ENCODE measurements around the gene C19orf67. TPM values are rescaled to one million over a fixed set of nuclear protein-coding genes. Genes with fewer than 3 reads are reported as not detected.
"Not testable (repeated sequence)": the region's sequence is repeated elsewhere in the genome, so short reads cannot be mapped to it uniquely, and the experiment has no call there.

Gene C19orf67
- total RNA-seq, 1 experiment from 2014 or later: not detected

DNA sequence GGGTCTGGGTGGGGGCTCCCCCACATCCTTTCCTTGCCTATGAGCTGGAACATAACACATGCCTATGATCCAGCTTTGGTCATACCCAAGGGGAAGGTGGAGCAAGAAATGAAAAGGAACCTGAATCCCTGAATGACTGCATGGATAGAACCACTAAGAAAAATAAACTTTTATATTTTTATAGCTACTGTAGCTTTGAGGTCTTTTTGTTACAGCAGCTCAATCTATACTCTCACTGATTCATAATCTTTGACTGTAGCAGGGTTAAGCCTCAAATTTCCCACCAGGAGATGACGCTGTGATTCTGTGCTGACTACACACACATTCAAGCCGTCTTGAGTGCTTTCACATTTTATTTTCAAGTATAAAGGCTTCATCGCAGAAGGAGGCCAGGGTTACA, 32.6 kb downstream of the C19orf67 start:
- Histone ChIP-seq H3K9me3 (replicated peaks) (no peaks in the 10 kb centered on the region), H3K36me3 (no peaks in the 10 kb centered on the region), H3K27ac (no peak overlapping the region), H3K27me3 (replicated peaks) (peaks cover 3% of the 10 kb centered on the region), H3K4me3 (no peak overlapping the region), H3K4me1 (replicated peaks) (peaks cover 3% of the 10 kb centered on the region; the same call in 1 of the 2 replicates)
- no peak for DNase-seq (ENCODE audit: low read depth in 1 of 2, low spot score in 2 of 2)

DNA sequence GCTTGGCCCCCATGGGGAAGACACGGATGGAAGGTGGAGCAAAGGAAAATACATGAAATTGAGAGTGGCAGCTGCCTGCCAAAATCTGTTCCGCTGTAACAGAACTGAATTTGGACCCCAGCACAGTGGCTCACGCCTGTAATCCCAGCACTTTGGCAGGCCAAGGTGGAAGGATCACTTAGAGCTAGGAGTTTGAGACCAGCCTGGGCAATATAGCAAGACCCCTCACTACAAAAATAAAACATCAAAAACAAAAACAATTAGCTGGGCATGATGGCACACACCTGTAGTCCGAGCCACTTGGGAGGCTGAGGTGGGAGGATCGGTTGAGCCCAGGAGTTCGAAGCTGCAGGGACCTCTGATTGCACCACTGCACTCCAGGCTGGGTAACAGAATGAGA, 33.1 kb downstream of the C19orf67 start:
- Histone ChIP-seq H3K4me3 (no peak overlapping the region), H3K9me3 (replicated peaks) (no peaks in the 10 kb centered on the region), H3K27ac (no peak overlapping the region), H3K4me1 (replicated peaks) (no peaks in the 10 kb centered on the region), H3K36me3 (no peaks in the 10 kb centered on the region), H3K27me3 (replicated peaks) (no peaks in the 10 kb centered on the region)
- DNase-seq (ENCODE audit: low read depth in 1 of 2, low spot score in 2 of 2): no peak

DNA sequence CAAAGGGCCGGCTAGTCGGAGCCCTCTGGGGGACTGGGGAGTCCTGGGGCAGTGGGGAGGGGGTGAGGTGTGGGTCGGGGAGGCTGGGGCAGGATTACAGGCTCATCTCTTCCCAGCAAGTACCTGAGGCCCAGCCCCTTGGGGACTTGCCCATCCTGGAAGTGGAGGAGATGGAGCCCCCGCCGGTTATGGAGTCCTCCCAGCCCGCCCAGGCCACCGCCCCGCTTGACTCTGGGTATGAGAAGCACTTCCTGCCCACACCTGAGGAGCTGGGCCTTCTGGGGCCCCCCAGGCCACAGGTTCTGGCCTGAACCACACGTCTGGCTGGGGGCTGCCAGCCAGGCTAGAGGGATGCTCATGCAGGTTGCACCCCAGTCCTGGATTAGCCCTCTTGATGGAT, 33.6 kb downstream of the C19orf67 start:
- no peaks in the 10 kb centered on the region for H3K9me3 ChIP-seq (replicated peaks)

DNA sequence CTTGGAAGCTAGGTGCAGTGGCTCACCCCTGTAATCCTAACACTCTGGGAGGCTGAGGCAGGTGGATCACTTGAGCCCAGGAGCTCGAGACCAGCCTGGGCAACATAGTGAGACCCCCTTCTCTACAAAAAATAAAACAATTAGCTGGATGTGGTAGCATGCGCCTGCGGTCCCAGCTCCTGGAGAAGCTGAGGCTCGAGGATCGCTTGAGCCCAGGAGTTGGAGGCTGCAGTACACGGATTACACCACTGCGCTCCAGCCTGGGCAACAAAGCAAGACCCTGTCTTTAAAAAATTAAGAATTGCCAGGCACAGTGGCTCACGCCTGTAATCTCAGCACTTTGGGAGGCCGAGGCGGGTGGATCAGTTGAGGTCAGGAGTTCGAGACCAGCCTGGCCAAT, 34.6 kb downstream of the C19orf67 start:
- not testable (repeated sequence) for H3K4me1 ChIP-seq (replicated peaks); H3K36me3 ChIP-seq; H3K27ac ChIP-seq; H3K9me3 ChIP-seq (replicated peaks); DNase-seq (ENCODE audit: low read depth in 1 of 2, low spot score in 2 of 2); H3K4me3 ChIP-seq; H3K27me3 ChIP-seq (replicated peaks)

More for the DNA sequence above, 33.6 kb downstream of the C19orf67 start:
- Histone ChIP-seq H3K27me3 (replicated peaks) (no peaks in the 10 kb centered on the region), H3K36me3 (no peaks in the 10 kb centered on the region), H3K27ac (no peak overlapping the region), H3K4me3 (no peak overlapping the region), H3K4me1 (replicated peaks) (no peaks in the 10 kb centered on the region)
- no peak for DNase-seq (ENCODE audit: low read depth in 1 of 2, low spot score in 2 of 2)

DNA sequence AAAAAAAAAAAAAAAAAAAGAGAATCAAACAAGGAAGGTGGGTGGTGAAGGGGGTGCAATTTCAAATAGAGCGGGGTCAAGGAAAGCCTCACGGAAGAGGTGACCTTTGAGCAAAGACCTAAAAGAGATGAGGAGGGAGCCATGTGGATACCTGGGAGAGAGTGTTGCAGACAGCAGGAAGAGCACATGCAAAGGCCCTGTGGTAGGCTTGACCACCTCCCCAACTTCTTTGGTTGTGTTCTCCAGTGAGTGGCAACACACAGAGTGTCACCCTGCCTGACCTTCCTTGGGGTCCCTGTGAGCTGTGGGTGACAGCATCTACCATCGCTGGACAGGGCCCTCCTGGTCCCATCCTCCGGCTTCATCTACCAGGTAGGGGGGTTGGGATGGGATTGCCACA, 35.1 kb downstream of the C19orf67 start:
- no peaks in the 10 kb centered on the region for H3K4me1 ChIP-seq (replicated peaks)
- H3K36me3 ChIP-seq: no peaks in the 10 kb centered on the region
- no peak overlapping the region for H3K4me3 ChIP-seq
- no peak for DNase-seq (ENCODE audit: low read depth in 1 of 2, low spot score in 2 of 2)
- no peak overlapping the region for H3K27ac ChIP-seq
- H3K9me3 ChIP-seq (replicated peaks): no peaks in the 10 kb centered on the region
- no peaks in the 10 kb centered on the region for H3K27me3 ChIP-seq (replicated peaks)

DNA sequence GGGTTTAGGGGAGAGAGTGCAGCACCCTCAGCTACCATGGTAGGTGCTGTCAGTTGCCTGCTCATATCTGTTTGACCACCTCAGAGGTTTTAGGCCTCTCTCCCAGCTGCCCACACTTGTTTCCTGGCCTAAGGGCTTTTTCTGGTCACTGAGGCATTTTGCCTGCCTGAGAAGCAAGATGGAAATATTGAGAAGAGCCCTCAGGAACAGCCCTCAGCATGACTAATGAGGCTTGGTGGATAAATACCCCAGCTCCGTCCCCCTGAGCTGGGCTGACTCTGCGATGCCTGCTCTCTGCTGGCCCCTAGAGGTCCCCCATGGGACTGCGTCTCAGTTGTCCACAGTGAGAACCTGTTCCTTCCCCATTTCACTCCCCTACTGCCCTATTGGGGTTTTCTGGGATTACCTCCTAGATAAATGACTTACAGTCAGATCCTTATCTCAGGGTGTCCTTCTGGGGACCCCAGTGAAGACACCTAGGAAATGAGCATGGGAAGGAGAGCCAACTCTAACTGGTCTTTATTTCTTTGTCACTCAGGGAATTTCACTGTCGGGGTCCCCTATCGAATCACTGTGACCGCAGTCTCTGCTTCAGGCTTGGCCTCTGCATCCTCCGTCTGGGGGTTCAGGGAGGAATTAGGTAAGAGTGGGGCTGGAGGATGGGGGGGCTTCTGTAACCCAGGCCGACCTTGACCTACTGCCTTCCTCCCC, 37.0 kb downstream of the C19orf67 start:
- Histone ChIP-seq H3K9me3 (replicated peaks) (no peaks in the 10 kb centered on the region), H3K4me3 (no peak overlapping the region), H3K27me3 (replicated peaks) (no peaks in the 10 kb centered on the region), H3K27ac (no peak overlapping the region), H3K4me1 (replicated peaks) (no peaks in the 10 kb centered on the region), H3K36me3 (no peaks in the 10 kb centered on the region)
- peak in 1 of 2 experiments; percentile 50 for DNase-seq (ENCODE audit: low read depth in 1 of 2, low spot score in 2 of 2)

DNA sequence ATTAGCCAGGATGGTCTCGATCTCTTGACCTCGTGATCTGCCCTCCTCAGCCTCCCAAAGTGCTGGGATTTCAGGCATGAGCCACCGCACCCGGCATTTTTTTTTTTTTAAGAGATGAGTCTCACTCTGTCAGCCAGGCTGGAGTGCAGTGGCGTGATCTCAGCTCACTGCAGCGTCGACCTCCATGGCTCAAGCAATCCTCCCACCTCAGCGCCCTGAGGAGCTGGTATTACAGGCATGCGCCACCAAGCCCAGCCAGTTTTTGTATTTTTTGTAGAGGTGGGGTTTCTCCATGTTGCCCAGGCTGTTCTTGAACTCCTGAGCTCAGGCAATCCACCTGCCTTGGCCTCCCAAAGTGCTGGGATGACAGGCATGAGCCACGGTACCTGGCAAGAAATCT, 37.7 kb downstream of the C19orf67 start:
- not testable (repeated sequence) for H3K4me3 ChIP-seq; H3K27ac ChIP-seq; H3K4me1 ChIP-seq (replicated peaks); DNase-seq (ENCODE audit: low read depth in 1 of 2, low spot score in 2 of 2); H3K9me3 ChIP-seq (replicated peaks); H3K36me3 ChIP-seq; H3K27me3 ChIP-seq (replicated peaks)

DNA sequence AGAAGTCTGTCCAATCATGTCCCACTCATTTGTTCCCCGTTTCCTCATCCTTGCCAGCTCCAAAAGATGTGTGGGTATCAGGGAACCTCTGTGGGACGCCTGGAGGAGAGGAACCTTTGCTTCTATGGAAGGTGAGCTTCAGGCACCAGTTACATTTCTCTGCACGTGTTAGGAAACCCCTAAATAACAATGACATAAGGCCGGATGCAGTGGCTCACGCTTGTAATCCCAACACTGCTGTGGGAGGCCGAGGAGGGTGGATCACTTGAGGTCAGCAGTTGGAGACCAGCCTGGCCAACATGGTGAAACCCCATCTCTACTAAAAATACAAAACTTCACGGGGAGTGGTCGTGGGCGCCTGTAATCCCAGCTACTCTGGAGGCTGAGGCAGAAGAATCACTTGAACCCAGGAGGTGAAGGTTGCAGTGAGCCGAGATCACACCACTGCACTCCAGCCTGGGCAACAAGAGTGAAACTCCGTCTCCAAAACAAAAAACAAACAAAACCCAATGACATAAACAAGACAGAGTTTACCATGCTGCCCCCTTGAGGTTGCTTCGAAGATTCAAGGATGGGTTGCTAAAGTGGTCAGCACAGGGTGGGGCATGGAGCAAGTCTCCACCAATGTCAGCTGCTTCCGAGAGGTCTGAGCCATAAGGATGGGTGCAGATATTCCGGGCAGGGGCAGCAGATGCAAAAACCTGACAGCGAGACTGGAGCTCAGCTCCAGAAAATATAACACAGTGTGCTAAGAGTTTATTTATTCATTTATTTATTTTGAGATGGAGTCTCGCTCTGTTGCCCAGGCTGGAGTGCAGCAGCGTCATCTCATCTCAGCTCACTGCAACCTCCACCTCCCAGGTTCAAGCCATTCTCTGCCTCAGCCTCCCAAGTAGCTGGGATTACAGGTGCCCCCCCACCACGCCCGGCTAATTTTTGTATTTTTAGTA, 42.6 kb downstream of the C19orf67 start:
- not testable (repeated sequence) for H3K4me1 ChIP-seq (replicated peaks); H3K27me3 ChIP-seq (replicated peaks); H3K4me3 ChIP-seq; H3K9me3 ChIP-seq (replicated peaks); H3K36me3 ChIP-seq
- H3K27ac ChIP-seq: peak overlapping the region; percentile 44; the same call in 1 of the 2 replicates
- DNase-seq (ENCODE audit: low read depth in 1 of 2, low spot score in 2 of 2): peak; percentile 60 to 61

DNA sequence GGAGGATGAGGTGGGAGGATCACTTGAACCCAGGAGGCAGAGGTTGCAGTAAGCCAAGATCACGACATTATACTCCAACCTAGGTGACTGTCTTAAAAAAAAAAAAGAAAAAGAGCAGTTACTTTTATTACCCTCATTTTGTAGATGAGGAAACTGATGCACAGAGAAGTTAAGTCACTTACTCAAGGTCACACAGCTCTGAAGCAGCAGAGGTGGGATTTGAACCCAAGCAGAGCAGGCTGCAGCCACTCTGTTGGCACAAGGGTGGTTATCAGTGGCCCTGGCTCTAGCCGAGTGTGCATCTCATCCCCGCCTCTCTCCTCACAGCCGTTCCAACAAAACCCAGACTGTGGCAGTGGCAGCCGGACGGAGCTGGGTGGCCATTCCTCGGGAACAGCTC, 46.4 kb downstream of the C19orf67 start:
- Histone ChIP-seq H3K4me1 (replicated peaks) (peaks cover 5% of the 10 kb centered on the region), H3K9me3 (replicated peaks) (no peaks in the 10 kb centered on the region), H3K27ac (no peak overlapping the region), H3K4me3 (no peak overlapping the region), H3K36me3 (no peaks in the 10 kb centered on the region), H3K27me3 (replicated peaks) (no peaks in the 10 kb centered on the region)
- DNase-seq (ENCODE audit: low read depth in 1 of 2, low spot score in 2 of 2): no peak

DNA sequence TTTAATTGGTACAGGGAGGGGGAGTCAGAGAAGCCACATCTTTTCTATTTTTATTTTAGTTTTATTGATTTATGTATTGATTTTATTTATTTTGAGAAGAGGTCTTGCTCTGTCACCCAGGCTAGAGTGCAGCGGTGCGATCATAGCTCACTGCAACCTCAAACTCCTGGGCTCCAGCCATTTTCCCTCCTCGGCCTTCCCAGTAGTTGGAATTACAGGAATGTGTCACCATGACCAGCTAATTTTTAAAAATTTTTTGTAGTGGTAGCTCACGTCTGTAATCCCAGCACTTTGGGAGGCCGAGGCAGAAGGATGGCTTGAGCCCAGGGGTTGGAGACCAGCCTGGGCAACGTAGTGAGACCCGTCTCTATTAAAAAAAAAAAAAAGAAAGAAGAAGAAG, 49.9 kb downstream of the C19orf67 start:
- no peak overlapping the region for H3K27ac ChIP-seq
- no peaks in the 10 kb centered on the region for H3K9me3 ChIP-seq (replicated peaks)
- H3K36me3 ChIP-seq: no peaks in the 10 kb centered on the region
- no peak for DNase-seq (ENCODE audit: low read depth in 1 of 2, low spot score in 2 of 2)
- H3K4me3 ChIP-seq: no peak overlapping the region
- no peaks in the 10 kb centered on the region for H3K27me3 ChIP-seq (replicated peaks)
- peaks cover 8% of the 10 kb centered on the region for H3K4me1 ChIP-seq (replicated peaks)

DNA sequence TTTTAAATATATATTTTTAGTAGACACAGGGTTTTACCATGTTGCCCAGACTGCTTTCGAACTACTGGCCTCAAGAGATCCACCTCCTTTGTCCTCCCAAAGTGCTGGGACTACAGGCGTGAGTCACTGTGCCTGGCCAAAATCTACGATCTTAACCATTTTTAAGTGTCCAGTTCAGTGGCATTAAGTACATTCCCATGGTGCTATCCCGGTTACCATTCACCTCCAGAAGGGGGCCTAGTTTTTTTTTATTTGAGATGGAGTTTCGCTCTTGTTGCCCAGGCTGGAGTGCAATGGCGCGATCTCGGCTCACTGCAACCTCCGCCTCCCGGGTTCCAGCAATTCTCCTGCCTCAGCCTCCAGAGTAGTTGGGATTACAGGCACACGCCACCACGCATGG, 50.4 kb downstream of the C19orf67 start:
- H3K27ac ChIP-seq; H3K4me3 ChIP-seq; H3K27me3 ChIP-seq (replicated peaks); H3K36me3 ChIP-seq; H3K4me1 ChIP-seq (replicated peaks); DNase-seq (ENCODE audit: low read depth in 1 of 2, low spot score in 2 of 2); H3K9me3 ChIP-seq (replicated peaks): not testable (repeated sequence)

DNA sequence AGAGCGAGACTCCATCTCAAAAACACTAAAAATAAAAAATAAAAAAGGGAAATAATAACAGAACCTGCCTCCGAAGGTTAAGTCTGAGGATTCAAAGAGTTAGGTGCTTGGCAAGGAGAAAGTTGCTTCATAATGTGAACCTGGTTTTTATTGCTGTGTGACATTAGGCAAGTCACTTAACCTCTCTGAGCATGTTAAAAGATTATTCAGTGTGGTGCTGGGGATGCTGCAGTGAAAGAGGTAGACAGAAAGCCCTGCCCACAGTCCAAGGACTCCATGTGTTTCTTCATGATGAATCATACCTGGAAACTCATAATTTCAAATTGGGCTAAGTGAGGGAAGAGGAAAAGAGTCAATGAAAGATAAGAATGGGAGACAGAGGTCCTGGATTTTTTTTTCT, 51.6 kb downstream of the C19orf67 start:
- peaks cover 8% of the 10 kb centered on the region for H3K4me1 ChIP-seq (replicated peaks)
- no peak for DNase-seq (ENCODE audit: low read depth in 1 of 2, low spot score in 2 of 2)
- no peak overlapping the region for H3K4me3 ChIP-seq
- no peaks in the 10 kb centered on the region for H3K9me3 ChIP-seq (replicated peaks)
- no peaks in the 10 kb centered on the region for H3K27me3 ChIP-seq (replicated peaks)
- H3K27ac ChIP-seq: no peak overlapping the region
- H3K36me3 ChIP-seq: no peaks in the 10 kb centered on the region

DNA sequence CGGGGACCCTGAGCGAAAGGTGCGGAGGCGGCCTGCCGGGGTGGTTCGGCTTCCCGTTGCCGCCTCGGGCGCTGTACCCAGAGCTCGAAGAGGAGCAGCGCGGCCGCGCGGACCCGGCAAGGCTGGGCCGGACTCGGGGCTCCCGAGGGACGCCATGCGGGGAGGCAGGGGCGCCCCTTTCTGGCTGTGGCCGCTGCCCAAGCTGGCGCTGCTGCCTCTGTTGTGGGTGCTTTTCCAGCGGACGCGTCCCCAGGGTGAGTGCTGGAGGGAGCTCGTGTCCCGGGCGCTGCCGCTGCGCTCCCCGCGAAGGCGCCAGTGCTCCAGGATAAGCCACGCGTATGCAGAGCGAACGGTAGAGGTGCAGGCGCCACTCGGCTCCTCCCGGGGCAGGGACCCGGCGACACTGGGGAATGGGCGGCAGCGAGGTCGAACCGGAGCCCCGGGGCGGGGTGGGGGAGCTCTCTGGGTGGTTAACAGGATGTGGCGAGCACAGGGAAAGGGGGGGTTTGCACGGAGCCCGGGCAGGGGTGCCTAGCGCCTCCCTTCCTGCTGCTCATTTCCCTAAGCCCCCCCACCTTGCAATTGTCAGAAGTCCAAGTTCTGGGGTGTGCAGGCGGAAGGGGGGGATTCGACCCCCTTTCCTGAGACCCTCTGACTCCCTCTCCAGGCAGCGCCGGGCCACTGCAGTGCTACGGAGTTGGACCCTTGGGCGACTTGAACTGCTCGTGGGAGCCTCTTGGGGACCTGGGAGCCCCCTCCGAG, 53.7 kb downstream of the C19orf67 start, which contains the start of gene IL27RA:
Gene IL27RA, plus strand, starts transcription at position 44 of the 762 bp plus-strand sequence. Its CDS starts 111 bp downstream, at position 155.
- H3K4me1 ChIP-seq (replicated peaks): peaks cover 8% of the 10 kb centered on the region
- peak within 1 kb of the TSS; percentile 42 for H3K4me3 ChIP-seq
- no peaks in the 10 kb centered on the region for H3K36me3 ChIP-seq
- peak; percentile 53 to 56 for DNase-seq (ENCODE audit: low read depth in 1 of 2, low spot score in 2 of 2)
- no peaks in the 10 kb centered on the region for H3K27me3 ChIP-seq (replicated peaks)
- no peaks in the 10 kb centered on the region for H3K9me3 ChIP-seq (replicated peaks)
- no peak within 1 kb of the TSS for H3K27ac ChIP-seq

Measured in SJSA1 (cell line).